Measurements from ENCODE around the gene PARK7.

DNA sequence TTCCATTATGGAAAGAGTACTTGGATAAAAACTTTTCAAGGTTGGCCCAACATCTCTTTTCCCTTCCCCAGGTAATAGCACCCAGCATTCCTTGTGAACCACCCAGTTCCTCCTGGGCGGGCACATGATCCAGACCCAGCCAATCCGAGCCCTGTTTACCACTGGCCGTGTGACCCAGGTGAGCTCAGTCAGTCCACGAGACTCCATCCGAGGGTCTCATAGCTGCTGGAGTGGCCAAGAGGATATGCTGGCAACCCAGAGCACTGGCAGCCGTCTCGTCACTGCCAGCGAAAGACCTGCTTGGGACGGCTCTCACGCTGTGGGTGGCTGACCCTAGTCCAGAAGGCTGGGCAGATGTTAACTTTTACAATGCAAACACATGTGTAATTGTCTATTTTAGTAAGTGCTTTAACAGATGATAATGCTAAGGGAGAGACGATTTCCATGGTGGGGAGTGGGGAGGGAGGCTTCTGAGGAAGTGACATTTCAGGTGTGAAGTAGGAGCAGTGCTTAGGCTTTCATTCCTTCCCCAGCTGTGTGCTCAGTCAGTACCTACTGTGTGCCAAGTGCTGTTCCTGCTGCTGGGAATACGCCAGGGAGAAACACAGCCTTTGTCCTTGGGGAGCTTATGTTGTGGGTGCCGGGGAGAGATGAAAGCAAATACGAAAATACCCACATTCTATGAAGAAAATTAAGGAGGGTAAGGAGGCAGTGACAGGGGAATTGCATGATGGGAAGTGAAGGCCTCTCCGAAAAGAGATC lies 24.5 kb downstream of the PARK7 start:
- TF ChIP-seq, protein P1, sequence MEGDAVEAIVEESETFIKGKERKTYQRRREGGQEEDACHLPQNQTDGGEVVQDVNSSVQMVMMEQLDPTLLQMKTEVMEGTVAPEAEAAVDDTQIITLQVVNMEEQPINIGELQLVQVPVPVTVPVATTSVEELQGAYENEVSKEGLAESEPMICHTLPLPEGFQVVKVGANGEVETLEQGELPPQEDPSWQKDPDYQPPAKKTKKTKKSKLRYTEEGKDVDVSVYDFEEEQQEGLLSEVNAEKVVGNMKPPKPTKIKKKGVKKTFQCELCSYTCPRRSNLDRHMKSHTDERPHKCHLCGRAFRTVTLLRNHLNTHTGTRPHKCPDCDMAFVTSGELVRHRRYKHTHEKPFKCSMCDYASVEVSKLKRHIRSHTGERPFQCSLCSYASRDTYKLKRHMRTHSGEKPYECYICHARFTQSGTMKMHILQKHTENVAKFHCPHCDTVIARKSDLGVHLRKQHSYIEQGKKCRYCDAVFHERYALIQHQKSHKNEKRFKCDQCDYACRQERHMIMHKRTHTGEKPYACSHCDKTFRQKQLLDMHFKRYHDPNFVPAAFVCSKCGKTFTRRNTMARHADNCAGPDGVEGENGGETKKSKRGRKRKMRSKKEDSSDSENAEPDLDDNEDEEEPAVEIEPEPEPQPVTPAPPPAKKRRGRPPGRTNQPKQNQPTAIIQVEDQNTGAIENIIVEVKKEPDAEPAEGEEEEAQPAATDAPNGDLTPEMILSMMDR (IDR thresholded peaks at IDR 0.05), result no peak
- TF ChIP-seq, protein P2, sequence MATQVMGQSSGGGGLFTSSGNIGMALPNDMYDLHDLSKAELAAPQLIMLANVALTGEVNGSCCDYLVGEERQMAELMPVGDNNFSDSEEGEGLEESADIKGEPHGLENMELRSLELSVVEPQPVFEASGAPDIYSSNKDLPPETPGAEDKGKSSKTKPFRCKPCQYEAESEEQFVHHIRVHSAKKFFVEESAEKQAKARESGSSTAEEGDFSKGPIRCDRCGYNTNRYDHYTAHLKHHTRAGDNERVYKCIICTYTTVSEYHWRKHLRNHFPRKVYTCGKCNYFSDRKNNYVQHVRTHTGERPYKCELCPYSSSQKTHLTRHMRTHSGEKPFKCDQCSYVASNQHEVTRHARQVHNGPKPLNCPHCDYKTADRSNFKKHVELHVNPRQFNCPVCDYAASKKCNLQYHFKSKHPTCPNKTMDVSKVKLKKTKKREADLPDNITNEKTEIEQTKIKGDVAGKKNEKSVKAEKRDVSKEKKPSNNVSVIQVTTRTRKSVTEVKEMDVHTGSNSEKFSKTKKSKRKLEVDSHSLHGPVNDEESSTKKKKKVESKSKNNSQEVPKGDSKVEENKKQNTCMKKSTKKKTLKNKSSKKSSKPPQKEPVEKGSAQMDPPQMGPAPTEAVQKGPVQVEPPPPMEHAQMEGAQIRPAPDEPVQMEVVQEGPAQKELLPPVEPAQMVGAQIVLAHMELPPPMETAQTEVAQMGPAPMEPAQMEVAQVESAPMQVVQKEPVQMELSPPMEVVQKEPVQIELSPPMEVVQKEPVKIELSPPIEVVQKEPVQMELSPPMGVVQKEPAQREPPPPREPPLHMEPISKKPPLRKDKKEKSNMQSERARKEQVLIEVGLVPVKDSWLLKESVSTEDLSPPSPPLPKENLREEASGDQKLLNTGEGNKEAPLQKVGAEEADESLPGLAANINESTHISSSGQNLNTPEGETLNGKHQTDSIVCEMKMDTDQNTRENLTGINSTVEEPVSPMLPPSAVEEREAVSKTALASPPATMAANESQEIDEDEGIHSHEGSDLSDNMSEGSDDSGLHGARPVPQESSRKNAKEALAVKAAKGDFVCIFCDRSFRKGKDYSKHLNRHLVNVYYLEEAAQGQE (IDR thresholded peaks at IDR 0.05; ENCODE audit: insufficient read depth in 1 of 2, low read depth in 2 of 2, low read length in 1 of 2), result no peak
- TF ChIP-seq SIN3A (IDR thresholded peaks at IDR 0.05; ENCODE audit: borderline replicate concordance, insufficient read depth, low read depth, low read length), result no peak
- 0 out of 2 replicates have a peak, but pooled peaks have one; percentile 2 for TF ChIP-seq POLR2AphosphoS5 (IDR thresholded peaks at IDR 0.05; ENCODE audit: low read depth, low read length)

All from Panc1 (cell line).